ENCODE data around the gene NGF. TPM values are rescaled to one million over a fixed set of nuclear protein-coding genes. Genes with fewer than 3 reads are reported as not detected.

Gene NGF
- total and polyA plus RNA-seq, 12 donors, result 1.8 to 21.6 (median 3.3) TPM

DNA sequence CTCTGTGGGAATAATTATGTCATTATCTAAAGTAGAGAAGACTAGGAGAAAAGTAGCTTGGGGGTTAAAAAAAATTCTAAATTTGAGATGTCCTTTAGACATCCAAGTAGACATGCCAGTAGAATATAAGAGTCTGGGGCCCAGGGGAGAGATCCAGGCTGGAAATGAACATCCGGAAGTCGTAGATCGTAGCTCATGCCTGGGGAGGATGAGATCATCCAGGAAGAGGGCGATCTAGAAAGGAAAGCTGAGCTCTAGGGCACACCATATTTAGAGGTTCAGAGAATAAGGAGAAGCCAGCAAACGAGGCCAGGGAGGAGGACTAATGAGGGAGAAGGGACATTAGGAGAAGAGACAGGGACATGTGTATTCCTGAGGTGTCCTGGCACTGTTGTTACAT, 12.2 kb downstream of the NGF start:
- intact Hi-C loops (cut with DNase I), result loop anchor here in 1 of 10 donors (10.0 kb wide), 1 partner anchor 61 kb away; no protein-coding TSS in a partner anchor
- Histone ChIP-seq H3K4me1 (peaks cover 0 to 47% (median 10%) of the 10 kb centered on the region in 9 donors), H3K27me3 (no peaks in the 10 kb centered on the region), H3K36me3 (no peaks in the 10 kb centered on the region), H3K4me3 (no peak overlapping the region), H3K27ac (peak overlapping the region in 7 of 10 donors; percentile 4 to 55 (median 39)), H3K9me3 (no peaks in the 10 kb centered on the region)
- WGBS, 2 donors, result 40 to 47% methylated on average over 5 of the region's 5 CpGs
- ATAC-seq (peak; percentile 47 to 77 (median 64)), DNase-seq (peak in 1 of 2 donors; percentile 40)
- TF ChIP-seq CTCF (IDR thresholded peaks at IDR 0.05), result no peak

DNA sequence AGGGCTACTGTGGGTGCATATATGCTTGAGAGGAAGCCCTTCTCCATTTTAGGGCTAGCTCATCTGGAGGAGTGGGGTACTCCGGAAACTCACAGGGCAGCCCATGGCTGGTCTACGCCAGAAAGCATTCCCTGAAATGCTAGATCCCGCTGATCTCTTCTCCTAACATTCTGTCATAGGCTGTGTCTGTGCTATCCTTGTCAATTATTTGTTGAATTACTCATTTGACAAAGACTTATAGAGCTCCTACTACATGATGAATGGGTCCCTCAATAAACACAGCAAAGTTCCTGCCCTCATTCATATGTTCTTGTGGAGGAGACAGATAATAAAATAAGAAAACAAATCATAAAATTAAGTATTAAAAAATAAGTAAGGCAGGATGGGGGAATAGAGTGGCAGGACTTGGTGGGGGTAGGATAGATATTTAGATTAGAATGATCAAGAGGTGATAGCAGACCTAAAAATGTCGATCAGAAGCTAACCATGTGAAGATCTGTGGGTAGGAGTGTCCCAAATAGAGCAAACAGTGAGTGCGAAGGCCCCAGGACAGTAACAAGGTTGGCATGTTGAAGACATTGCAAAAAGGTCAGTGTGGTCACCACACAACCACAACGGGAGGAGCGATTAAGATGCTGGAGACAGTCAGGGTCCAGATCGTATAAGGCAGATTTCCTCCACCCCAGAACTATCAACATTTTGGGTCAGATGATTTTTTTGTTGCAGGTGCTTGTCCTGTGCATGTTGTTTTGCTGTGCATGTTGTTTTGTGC, 13.2 kb downstream of the NGF start:
- no peak for ATAC-seq
- WGBS, 2 donors, result 84 to 89% methylated on average over 8 of the region's 8 CpGs
- peak overlapping the region in 3 of 10 donors; percentile 9 to 49 (median 12) for H3K27ac ChIP-seq
- no peaks in the 10 kb centered on the region for H3K9me3 ChIP-seq
- intact Hi-C loops (cut with DNase I), result loop anchor here in 1 of 10 donors (10.0 kb wide), 1 partner anchor 60 kb away; no protein-coding TSS in a partner anchor
- H3K4me3 ChIP-seq, result no peak overlapping the region
- DNase-seq, result no peak
- H3K36me3 ChIP-seq, result no peaks in the 10 kb centered on the region
- H3K27me3 ChIP-seq, result no peaks in the 10 kb centered on the region
- H3K4me1 ChIP-seq, result peaks cover 0 to 38% (median 3%) of the 10 kb centered on the region in 9 donors
- TF ChIP-seq CTCF (IDR thresholded peaks at IDR 0.05), result no peak

DNA sequence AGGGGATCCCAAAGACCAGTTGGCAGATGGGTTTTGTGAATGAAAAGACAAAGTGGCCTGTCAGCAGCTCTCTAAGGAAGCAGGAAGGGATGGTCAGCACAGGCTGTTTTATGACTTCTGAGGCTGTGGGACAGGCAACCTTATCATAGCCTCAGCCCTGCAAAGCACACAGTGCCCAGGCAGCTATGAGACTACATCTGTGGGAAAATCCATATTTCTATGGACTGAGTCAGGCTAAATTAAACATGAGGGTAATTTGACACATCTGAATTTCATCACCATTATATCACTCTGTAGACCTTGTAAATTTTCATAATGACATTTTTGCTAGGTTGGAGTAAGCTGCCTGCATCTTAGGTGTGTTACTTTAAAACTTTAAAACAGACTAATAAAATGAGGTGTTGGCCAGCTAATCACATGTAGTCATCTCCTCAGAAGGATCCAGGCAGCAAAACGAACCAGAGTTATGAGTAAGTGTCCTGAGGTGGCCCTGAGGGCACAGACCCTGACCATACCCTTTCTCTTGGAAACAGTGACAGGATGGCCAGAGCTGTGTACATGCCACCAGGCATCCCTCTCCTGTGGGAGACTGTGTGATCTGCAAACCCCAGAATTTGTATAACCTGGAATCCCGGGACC, 14.6 kb downstream of the NGF start:
- no peaks in the 10 kb centered on the region for H3K36me3 ChIP-seq
- ATAC-seq, result no peak
- no peaks in the 10 kb centered on the region for H3K27me3 ChIP-seq
- intact Hi-C loops (cut with DNase I), result loop anchor here in 1 of 10 donors (10.0 kb wide), 1 partner anchor 59 kb away; no protein-coding TSS in a partner anchor
- H3K4me1 ChIP-seq, result peaks cover 0 to 36% (median 0%) of the 10 kb centered on the region in 9 donors
- no peak overlapping the region for H3K4me3 ChIP-seq
- no peak for TF ChIP-seq CTCF (IDR thresholded peaks at IDR 0.05)
- 70 to 71% methylated on average over 2 of the region's 2 CpGs for WGBS, 2 donors
- DNase-seq, result no peak
- peak overlapping the region in 1 of 10 donors; percentile 24 for H3K27ac ChIP-seq
- H3K9me3 ChIP-seq, result no peaks in the 10 kb centered on the region

DNA sequence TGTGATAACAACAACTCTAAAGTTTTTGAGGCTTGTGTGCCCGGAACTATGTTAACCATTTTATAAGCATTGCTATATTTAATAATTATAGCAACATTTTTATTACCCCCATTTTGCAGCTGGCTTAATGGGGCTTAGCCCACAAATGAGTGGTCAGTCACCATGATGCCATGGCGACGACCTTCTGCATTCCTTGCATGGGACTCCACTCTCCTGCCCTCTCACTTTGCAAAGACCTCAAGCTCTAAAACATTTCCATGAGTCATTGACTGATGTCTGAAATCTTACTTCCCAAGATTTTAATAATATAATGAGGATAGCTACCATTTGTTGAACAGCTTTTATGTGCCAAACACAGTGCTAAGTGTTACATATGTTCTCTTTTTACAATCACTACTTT, 15.4 kb downstream of the NGF start:
- H3K4me1 ChIP-seq, result peaks cover 0 to 36% (median 4%) of the 10 kb centered on the region in 9 donors
- no peaks in the 10 kb centered on the region for H3K9me3 ChIP-seq
- peak overlapping the region in 1 of 10 donors; percentile 24 for H3K27ac ChIP-seq
- no peaks in the 10 kb centered on the region for H3K27me3 ChIP-seq
- DNase-seq (no peak), ATAC-seq (no peak)
- intact Hi-C loops (cut with DNase I), result loop anchor here in 1 of 10 donors (10.0 kb wide), 1 partner anchor 58 kb away; no protein-coding TSS in a partner anchor
- no peaks in the 10 kb centered on the region for H3K36me3 ChIP-seq
- no peak for TF ChIP-seq CTCF (IDR thresholded peaks at IDR 0.05)
- no peak overlapping the region for H3K4me3 ChIP-seq
- WGBS, 2 donors, result 90 to 94% methylated on average over 3 of the region's 3 CpGs

Measured in heart right ventricle (tissue), 16 donors.